Forelimb muscle (tissue), 1 donor: ENCODE results near the gene ZNF605. TPM values are rescaled to one million over a fixed set of nuclear protein-coding genes. Genes with fewer than 3 reads are reported as not detected.
A peak's percentile ranks its signal among the peaks of the same experiment; 100 is the strongest.
"Not testable (repeated sequence)": the region's sequence is repeated elsewhere in the genome, so short reads cannot be mapped to it uniquely, and the experiment has no call there.

ENCODE experiments used
- DNase-seq: peaks from one replicate; pipeline ENCODE4 v3.0.0-alpha.2; 2013; ENCODE audit warnings: low read depth
- polyA plus RNA-seq: library from polyadenylated mRNA; unstranded; fragments of 120-200 nt; gene quantifications from one replicate; pipeline ENCODE4 v1.2.1, GENCODE V29; 2013; ENCODE audit not compliant: insufficient read length

The ZNF605 gene
- 12.4 TPM for polyA plus RNA-seq

DNA sequence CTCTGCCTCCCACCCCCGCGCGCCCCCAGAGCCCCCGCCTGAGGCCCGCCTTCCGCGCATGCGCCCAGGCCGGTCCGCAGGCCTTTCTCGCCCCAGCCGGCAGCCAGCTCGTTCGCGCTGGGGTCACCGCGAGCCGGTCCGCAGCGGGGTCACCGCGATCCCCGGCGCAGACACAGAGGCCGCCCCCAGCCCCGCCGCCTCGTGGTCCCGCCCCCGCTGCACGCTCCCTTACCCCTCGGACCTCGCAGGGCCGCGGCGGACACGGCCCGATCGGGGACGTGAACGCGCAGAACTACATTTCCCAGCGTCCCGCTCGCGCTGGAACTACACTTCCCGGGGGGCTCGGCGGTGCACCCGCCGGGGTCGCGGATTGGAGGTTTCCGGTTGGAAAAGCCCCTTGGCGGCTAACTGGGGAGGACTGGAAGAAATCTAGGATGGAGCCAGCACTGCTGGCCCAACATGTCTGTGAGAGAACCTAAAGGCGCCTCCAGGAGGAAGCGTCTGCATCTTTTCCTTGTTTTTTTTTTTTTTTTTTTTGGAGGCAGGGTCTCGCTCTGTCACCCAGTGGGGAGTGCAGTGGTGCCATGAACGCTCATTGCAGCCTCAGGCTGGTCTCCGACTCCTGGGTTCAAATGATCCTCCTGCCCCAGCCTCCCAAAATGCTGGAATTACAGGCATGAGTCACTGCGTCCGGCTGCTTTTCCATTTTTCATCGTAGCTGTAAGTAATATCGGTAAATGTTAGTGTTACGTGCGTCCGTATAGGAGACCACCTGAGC lies at the start of gene ZNF605:
ZNF605 (minus strand) TSS at position 296 of the 778 bp plus-strand sequence. CDS start 10,671 bp downstream, outside the sequence.
- DNase-seq, result peak; percentile 89

DNA sequence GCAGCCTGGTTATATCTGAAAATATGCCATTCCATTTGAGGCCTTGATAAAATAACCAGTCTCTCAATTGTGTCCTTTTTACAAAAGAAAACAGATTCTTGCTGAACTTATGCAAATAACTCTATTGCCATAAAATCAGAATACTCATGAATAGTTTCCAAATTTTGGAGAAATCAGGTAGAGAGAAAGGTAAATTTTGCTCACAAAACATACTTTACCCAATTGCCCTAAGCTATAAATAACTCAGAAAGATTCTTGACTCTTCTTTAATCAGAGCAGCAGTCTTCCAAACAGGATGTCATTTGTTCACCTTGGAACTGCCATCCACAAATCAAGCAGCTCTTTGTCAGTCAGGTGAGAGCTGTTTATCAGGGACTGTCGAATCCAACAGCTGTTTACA lies 42.6 kb upstream of the ZNF605 start:
- no peak for DNase-seq

DNA sequence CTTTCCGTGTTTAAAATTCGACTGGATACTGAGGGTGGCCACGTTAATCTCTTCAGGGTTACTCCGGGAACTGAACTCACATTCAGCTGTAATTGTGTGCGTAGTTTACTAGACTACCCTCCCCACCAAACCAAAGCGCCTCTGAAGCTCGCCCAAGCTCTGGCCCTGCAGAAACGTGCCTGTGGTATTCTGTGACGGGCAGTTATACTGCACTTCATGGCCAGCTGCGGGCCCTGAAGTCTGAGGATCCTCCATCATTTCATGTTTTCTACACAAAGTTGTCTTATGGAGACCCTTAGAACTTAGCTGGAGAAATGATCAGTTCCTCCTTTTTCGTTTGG lies 30.7 kb upstream of the ZNF605 start:
- no peak for DNase-seq

DNA sequence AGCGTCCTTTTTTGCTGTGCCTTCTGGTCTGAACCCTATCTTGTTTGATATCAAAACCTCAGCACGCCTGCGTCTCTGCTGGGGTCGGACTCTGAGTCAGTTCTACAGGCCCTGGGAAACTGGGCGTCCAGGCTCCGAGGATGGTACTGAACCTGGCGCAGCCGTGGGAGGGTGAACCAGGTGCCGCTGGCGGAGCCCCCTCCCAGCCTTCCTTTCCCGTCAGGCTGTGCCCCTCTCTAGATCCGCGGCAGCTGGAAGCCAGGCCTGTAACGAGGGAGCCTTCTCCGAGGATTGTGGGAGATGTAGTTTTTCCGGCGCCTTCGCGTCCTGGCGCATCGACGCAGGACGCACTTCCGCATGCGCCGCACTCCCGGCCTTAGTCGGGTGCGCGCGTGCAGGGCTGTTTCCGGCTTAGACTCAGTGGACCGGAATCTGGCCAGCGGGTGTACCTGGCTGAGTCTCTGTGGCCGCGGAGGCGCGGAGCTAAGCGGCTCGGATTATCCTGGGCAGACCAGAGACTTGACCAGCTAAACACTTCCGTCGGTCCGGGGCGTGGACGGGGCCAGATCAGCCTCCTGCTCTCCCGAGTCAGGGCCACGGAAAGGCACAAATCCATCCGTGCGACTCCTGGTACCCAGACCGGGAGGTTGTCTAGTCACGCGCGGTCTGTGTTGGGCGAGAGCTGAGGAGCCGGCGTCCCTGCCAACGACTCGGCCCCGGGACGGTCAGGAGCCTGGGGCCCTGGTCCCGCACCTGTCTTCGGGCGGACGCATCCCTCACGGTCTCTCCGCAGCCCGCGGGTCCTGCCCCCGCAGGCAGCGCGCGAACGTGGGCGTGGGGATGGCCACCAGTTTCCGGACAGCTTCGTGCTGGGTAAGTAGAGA lies 30.1 kb upstream of the ZNF605 start, which contains the start of gene ZNF26:
ZNF26 (plus strand) TSS at position 367 of the 884 bp plus-strand sequence; CDS start at position 841, 474 bp downstream.
- peak; percentile 87 for DNase-seq

DNA sequence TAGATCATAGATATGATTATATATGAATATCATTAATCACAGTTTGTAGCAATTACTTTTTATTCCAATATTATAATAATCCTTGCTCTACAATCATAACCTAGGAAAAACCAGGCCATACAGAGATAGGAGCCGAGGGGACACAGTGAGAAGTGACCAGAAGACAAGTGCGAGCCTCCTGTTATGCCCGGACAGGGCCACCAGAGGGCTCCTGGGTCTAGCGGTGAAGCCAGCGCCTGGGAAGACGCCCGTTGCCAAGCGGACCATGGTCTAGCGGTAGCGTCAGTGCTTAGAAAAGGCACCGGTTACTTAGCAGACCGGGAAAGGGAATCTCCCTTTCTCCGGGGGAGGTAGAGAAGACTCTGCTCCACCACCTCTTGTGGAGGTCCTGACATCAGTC lies 20.8 kb upstream of the ZNF605 start:
- DNase-seq, result not testable (repeated sequence)

GRCh38 chr12:132972374-132972773 lies 16.3 kb upstream of the ZNF605 start:
- DNase-seq, result no peak

- DNase-seq, result no peak
These were observed 11.6 kb upstream of the ZNF605 start for GRCh38 chr12:132967736-132968135.

- no peak for DNase-seq
These were observed 10.7 kb upstream of the ZNF605 start for GRCh38 chr12:132966676-132967415.

GRCh38 chr12:132965796-132966195 lies 9.7 kb upstream of the ZNF605 start:
- no peak for DNase-seq

DNA sequence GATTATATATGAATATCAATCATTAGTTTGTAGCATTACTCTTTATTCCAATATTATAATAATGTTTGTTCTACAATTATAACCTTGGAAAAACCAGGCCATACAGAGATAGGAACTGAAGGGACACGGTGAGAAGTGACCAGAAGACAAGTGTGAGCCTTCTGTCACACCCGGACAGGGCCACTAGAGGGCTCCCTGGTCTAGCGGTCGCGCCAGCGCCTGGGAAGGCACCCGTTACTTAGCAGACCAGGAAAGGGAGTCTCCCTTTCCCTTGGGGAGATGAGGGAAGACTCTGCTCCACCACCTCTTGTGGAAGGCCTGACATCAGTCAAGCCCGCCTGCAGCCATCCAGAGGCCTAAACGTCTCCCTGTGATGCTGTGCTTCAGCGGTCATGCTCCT lies 7.8 kb upstream of the ZNF605 start:
- not testable (repeated sequence) for DNase-seq

DNA sequence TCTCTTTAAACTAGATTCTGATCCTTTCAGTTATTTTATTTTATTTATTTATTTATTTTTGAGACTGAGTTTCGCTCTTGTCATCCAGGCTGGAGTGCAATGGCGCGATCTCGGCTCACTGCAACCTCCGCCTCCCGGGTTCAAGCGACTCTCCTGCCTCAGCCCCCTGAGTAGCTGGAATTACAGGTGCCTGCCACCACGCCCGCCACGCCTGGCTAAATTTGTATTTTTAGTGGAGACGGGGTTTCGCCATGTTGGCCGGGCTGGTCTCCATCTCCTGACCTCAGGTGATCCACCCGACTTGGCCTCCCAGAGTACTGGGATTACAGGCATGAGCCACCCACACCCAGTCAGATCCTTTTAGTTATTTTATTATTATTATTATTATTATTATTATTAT lies 5.7 kb upstream of the ZNF605 start:
- DNase-seq, result not testable (repeated sequence)

DNA sequence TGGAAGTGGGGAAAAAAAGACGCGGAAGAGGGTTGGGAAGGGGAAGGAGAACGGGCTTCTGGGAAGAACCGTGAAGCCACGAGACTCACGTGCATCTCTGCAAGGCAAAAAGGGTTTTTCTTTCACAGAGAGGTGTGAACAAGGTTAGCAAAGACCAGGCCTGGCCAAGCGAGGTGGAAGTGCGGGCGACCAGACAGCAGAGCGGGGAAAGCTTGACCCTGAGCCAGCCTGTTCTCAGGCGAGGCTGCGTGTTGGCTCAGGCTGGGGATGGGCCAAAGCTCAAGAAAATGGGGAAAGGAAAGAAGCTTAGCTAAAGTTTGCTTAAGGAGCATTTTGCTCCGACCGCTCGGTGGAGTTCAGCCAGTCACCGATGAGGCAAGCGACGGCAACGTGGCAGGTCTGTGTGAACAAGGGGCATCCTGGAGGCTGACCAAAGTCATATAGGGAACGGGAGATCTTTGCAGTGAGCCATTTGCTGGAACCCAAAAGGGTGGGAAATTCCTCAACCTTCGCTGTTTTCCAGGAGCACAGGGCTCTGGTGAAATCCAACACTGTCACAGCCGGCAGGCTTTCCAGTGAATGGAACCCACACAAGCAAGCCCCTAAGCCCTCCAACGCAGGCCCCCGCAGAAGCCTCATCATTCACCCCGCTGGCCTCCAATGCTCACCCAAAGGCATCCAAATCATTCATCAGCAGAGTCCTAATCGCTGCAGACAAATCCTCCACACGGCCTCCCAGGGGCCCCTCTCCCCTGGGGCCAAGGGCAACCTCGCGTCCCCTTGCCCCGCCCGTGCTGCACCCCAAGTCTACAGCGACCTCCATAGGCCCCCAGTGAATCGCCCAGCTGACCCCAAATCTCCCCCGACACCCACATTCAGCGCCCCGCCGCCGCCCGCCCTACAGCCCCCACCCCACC lies 754 bp downstream of the ZNF605 start:
- DNase-seq, result peak; percentile 38

DNA sequence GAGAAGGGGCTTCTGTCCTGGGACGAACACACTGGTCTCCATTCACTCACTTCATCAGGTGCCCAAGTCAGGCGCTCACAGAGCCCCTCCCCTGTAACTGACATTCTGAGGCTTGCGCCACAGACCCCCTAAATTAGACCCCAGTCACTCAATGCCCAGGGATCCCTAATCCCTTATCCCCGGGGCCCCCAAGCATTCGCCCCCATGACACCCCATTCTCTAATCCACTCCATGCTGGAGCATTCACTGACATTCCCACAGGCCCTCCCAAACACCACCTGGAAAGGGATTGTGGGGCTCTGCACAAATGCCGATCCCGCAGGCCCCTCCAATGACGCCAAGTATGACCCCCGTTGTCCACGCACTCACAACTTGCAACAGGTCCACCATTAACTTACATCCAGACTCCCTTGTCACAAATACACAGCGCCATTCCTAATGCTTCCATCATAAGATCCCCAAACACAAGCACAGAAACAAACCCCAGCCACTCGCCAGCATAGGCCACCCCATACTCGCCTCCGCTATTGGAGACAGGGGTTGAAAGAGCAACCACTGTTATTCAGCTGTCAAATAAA lies 1.5 kb downstream of the ZNF605 start:
- no peak for DNase-seq

GRCh38 chr12:132953771-132954170 lies 2.3 kb downstream of the ZNF605 start:
- DNase-seq, result no peak

- no peak for DNase-seq
These were observed 3.0 kb downstream of the ZNF605 start for GRCh38 chr12:132953163-132953425.

- DNase-seq, result no peak
These were observed 3.5 kb downstream of the ZNF605 start for GRCh38 chr12:132952371-132953162.

- no peak for DNase-seq
These were observed 4.5 kb downstream of the ZNF605 start for GRCh38 chr12:132951649-132952048.

DNA sequence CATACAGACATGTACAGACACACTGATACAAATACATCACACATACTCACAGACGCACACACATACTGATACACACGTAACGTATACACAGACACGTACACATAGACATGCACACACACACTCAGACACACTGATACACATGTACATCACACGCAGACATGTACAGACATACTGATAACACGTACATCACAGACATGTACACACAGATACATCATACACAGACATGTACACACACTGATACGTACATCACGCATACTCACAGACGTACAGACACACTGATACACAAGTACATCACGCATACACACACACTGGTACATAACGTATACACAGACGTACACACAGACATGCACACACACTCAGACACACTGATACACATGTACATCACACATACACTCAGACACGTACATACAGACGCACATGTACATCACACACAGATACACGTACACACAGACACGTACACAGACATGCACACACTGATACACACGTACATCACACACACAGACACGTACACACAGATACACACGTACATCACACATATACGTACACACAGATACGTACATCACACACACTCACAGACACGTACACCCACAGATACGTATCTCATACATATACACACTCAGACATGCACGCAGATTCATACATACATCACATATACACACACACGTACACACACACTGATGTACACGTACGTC lies 5.1 kb downstream of the ZNF605 start:
- no peak for DNase-seq
